HepG2 (cell line): Measurements from ENCODE around the gene SLIT3.

Experiments used
- CHD2 ChIP-seq: IDR thresholded peaks from 2 replicates; pipeline ENCODE4 v1.6.1; 2011; ENCODE audit warnings: low read depth, low read length, improper control_type of control experiment
- CTCF ChIP-seq: sonication (generic); formaldehyde crosslinking; IDR thresholded peaks from 2 replicates; pipeline ENCODE4 v1.5.0; 2020; ENCODE audit warnings: mild to moderate bottlenecking, missing genetic modification reagents, moderate library complexity
- POLR2A ChIP-seq, 2 experiments: IDR thresholded peaks; 2 replicates each; pipeline ENCODE4 v1.6.1; 2011; ENCODE audit warnings: low read depth in 2 of 2, low read length in 2 of 2, mild to moderate bottlenecking in 1 of 2, moderate library complexity in 1 of 2; ENCODE audit not compliant: insufficient read depth in 1 of 2
- YY1 ChIP-seq: IDR thresholded peaks from 2 replicates; pipeline ENCODE4 v1.6.1; 2011; ENCODE audit warnings: low read length, low read depth, moderate library complexity, mild to moderate bottlenecking; ENCODE audit not compliant: insufficient read depth, insufficient replicate concordance

- no peak for TF ChIP-seq CTCF (CRISPR knock-in tag)
- no peak for TF ChIP-seq YY1
- TF ChIP-seq POLR2A (IDR thresholded peaks at IDR 0.05; ENCODE audit: insufficient read depth in 1 of 2, low read depth in 2 of 2, low read length in 2 of 2) = no peak
- TF ChIP-seq CHD2 = no peak
Observed at GRCh38 chr5:169299663-169300467, 1.1 kb downstream of the SLIT3 start.
